Measurements from ENCODE around the gene SSTR3.
"Not testable (repeated sequence)": the region's sequence is repeated elsewhere in the genome, so short reads cannot be mapped to it uniquely, and the experiment has no call there.

SSTR3 gene

GRCh38 chr22:37212174-37212906, at the start of gene SSTR3:
SSTR3 (minus strand) TSS chr22:37212477; CDS start chr22:37207803, 4,674 bp downstream.
- DNase-seq = no peak

DNA sequence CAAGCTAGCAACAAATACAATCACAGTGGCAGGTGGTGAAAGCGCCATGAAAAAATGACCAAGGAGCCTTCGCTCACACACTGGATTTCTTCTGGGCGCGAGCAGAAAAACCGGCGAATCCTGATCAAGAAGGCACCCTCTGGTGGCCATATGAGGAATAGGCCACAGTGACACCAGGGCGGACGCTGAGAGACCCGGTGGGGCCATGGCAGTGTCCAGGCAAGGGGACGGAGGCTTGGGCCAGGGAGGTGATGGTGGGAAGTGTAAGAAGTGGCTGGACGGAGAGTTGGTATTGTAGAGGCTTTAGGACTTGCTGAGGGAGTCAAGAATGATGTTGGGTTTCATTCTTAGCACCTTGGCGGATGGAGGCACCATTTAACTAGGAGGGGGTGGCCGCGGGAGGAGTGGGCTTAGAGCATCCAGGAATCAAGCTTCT, 48.6 kb upstream of the SSTR3 start:
- DNase-seq = peak; percentile 71

GRCh38 chr22:37260155-37260795, 48.0 kb upstream of the SSTR3 start:
- DNase-seq = no peak

DNA sequence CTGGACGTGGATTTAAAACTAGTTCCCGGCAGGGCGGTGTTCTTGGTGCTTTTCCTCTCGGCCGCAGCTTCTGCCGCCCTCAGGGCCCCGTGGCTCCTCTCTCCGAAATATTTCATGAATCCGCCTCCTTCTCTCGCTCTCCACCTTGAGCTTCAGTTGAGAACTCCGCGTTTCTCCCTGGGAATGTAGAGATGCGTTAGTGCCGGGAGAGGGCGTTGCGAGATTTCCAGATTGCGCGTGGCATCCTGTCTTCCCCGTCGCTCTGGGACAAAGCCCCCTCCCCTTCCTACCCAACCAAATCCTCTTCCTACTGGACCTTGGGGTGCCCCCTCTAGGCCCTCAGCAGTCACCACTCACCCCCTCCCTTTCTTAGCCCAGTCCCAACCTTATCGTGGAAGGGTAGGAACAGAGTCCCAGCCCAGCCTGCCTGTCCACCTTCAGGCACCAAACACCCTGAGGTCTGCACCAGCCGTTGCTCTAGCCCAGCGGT, 47.3 kb upstream of the SSTR3 start:
- DNase-seq = peak; percentile 40

- DNase-seq = no peak
Observed at GRCh38 chr22:37258753-37259401, 46.6 kb upstream of the SSTR3 start.

DNA sequence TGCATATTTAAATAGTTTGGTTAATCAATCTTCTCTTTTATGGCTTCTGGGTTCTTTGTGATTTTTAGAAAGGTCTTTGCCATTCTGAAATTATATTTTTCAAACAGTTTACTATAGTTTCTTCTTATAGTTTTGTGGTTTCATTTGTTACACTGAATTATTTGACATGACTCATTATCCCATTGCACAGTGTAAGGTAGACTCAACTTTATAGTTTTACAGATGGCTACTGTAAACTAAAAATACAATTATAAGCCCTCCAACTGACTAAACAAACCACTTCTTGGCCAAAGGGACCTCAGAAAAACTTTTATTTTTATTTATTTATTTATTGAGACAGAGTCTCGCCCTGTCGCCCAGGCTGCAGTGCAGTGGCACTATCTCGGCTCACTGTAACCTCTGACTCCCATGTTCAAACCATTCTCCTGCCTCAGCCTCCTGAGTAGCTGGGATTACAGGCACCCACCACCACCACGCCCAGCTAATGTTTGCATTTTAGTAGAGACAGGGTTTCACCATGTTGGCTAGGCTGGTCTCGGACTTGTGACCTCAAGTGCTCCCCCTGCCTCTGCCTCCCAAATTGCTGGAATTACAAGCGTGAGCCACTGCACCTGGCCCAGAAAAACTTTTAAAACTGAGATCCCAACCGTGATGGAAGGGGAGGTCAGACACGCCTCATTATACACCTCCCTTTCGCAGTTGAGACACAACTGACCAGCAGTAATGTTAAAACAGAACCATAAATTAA, 45.9 kb upstream of the SSTR3 start:
- DNase-seq = no peak

- no peak for DNase-seq
Observed at GRCh38 chr22:37256075-37256726, 43.9 kb upstream of the SSTR3 start.

GRCh38 chr22:37255558-37256006, 43.3 kb upstream of the SSTR3 start:
- DNase-seq = no peak

DNA sequence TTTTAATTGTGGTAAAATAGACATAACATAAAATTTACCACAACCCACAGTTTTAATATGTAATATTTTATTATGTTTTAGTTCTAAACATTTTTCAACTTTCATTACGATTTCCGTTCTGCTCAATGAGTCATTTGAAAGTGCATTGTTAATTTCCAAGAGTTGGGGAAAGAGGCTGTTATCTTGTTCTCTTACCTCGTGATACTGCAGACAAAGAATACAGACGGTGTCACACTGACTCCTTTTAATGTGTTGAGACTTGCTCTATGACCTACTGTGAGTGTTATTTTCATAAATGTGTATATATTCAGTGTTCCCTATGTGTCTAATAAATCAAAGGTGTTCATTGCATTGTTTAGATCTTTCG, 42.6 kb upstream of the SSTR3 start:
- no peak for DNase-seq

GRCh38 chr22:37254209-37254866, 42.1 kb upstream of the SSTR3 start:
- DNase-seq = no peak

DNA sequence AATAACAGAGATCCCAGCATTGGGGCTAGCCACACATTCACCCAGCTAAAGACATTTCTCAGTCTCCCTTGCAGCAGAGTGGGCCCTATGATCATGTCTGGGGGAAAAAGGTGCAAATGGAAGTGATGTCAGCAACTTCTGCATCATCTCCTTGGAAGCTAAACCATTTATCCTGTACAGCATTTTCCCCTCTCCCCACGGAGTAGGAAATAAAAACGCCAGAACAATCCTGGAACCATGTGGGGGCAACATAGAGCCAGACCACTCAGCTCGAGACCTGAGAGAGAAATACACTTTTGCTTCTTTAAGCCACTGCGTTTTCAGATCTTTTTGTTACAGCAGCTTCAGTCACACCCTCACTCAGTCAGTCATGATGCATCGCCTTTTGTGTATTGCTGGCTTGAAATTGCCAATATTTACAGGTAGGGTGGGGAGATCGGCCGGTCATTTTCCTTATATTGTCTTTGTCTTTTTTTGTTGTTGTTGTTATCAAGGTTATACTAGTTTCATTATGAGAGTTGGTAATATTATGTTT, 40.9 kb upstream of the SSTR3 start:
- DNase-seq = no peak

GRCh38 chr22:37251836-37252235, 39.6 kb upstream of the SSTR3 start:
- DNase-seq = not testable (repeated sequence)

- DNase-seq = no peak
Observed at GRCh38 chr22:37249986-37250385, 37.7 kb upstream of the SSTR3 start.

GRCh38 chr22:37248251-37248650, 36.0 kb upstream of the SSTR3 start:
- DNase-seq = no peak

GRCh38 chr22:37245740-37246139, 33.5 kb upstream of the SSTR3 start:
- DNase-seq = no peak

- DNase-seq = no peak
Observed at GRCh38 chr22:37244922-37245722, 32.8 kb upstream of the SSTR3 start.

- DNase-seq = peak; percentile 89
Observed at GRCh38 chr22:37244114-37244921, 32.0 kb upstream of the SSTR3 start, which contains the start of gene RAC2. RAC2 (minus strand) TSS chr22:37244269; CDS start chr22:37244148, 121 bp downstream.

DNA sequence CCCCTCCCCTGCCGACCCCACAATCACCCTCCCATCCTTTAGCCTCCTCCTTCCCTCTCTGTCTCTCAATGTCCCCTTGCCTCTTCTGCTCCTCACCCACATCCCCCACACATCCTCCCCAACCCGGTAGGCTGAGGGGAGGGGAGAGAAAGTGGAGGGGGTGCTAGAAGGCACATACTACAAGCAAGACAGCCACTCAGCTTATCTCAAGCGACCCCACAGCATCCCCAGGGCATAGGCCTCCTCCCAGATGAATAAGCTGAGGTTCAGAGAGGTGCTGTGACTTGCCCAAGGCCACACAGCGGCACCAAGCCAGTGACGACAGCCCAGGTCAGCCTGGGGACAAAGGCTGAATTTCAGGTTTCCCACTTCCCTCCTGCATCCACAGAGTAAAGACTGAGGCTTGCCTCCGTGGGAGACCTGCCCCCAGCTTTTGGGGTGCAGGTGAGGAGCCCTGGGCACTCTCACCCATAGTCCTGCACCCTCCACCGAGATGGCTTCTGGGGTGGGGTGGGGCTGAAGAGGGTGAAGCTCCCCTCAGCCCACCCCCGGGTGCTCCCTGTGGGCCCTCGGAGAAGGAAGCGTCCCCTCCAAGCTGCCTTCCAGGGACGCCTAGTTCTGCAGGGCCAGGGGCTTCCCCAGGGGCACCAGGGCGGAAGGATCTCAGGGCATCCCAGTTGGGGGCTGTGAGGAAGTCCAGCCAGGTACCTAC, 31.3 kb upstream of the SSTR3 start:
- DNase-seq = no peak

DNA sequence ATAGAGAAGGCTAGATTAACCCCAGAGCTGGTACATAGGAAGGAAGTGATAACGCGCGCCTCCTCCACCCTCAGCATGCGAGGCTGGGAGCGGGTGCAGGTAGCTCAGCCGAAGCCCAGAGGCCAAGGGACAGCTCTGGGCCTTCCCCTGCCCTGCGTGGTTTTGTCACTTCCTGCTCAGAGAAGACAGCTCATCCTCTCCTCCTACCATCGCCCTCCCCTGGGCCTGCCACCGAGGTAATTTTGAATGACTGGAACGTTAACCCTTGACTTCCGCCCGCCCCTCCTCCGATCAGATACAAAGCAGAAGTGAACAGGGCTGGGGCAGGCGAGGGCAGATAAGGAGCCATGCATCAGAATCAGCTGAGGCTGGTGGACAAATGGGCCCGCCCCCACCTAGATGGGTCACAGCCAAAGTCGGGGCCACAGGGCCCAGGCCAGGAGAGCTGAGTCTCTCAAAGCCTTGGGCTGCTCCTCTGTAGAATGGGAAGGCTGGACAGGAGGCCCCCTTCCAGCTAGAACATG, 30.2 kb upstream of the SSTR3 start:
- peak; percentile 84 for DNase-seq

Measured in activated T-cell treated with anti-CD3 and anti-CD28 coated beads, Interleukin-2, amount 50 U/mL, for 1 hour (primary cell).